Measurements from ENCODE around the gene ZFR.

Gene ZFR

DNA sequence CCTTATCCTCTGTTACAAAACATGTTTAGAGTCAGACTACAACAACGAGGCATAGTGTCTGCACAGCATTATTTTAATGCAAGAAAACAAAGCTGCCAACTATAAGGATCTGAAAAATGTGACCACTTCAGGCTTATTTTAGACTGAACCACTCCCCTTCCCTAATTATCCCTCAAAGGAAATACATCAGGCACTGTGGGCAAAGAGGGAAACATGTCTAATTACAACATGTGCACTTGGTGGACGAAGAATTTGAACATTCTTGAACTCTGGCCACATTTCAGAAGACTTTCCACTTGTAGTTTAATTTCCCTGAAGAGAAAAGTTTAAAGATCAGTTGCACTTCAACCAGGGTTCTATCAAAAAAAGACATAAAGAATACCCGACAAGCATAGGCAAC is 135.6 kb downstream of the ZFR start:
- TF ChIP-seq, protein P1, sequence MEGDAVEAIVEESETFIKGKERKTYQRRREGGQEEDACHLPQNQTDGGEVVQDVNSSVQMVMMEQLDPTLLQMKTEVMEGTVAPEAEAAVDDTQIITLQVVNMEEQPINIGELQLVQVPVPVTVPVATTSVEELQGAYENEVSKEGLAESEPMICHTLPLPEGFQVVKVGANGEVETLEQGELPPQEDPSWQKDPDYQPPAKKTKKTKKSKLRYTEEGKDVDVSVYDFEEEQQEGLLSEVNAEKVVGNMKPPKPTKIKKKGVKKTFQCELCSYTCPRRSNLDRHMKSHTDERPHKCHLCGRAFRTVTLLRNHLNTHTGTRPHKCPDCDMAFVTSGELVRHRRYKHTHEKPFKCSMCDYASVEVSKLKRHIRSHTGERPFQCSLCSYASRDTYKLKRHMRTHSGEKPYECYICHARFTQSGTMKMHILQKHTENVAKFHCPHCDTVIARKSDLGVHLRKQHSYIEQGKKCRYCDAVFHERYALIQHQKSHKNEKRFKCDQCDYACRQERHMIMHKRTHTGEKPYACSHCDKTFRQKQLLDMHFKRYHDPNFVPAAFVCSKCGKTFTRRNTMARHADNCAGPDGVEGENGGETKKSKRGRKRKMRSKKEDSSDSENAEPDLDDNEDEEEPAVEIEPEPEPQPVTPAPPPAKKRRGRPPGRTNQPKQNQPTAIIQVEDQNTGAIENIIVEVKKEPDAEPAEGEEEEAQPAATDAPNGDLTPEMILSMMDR (IDR thresholded peaks at IDR 0.05) = no peak
- TF ChIP-seq ZFX (IDR thresholded peaks at IDR 0.05; ENCODE audit: borderline replicate concordance) = no peak
- H3K27ac ChIP-seq = no peak overlapping the region

DNA sequence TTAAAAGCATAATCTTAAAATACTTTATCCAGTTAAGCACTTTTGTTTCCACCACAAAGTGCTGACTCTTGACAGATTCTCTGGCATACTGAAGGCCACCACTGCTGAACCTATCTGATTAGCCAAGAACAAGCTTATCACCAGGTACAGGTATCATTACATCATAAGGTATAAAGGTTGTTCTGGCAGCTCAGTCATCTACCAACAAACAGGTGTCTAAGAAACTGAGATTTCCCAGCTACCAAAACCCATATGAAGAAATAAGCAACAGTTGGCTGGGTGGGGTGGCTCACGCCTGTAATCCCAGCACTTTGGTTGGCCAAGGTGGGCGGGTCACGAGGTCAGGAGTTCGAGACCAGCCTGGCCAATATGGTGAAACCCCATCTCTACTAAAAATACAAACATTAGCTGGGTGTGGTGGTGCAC is 136.8 kb downstream of the ZFR start:
- TF ChIP-seq, protein P1 (IDR thresholded peaks at IDR 0.05) = no peak
- no peak for TF ChIP-seq ZFX (IDR thresholded peaks at IDR 0.05; ENCODE audit: borderline replicate concordance)
- no peak overlapping the region for H3K27ac ChIP-seq

DNA sequence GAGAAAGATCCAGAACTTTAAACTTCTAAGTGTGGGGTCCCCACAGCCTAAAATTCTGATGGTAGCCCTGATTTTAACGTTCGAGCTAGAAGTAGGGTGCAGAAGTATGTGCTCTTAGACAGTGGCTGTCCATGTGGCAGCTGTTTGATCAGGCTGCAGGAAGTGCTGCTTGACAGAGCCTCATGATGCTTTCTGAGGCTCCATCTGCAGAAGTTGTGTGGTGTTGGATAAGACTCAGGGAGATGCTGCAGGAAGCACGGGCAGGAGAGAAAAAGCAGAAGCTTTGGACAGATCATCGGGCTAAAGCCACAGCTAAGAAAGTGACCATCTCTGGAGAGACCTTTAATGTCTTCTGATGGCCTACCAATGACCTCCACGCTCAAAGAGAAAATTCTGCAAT is 139.9 kb downstream of the ZFR start:
- no peak for TF ChIP-seq ZFX (IDR thresholded peaks at IDR 0.05; ENCODE audit: borderline replicate concordance)
- TF ChIP-seq, protein P1 (IDR thresholded peaks at IDR 0.05) = no peak
- H3K27ac ChIP-seq = no peak overlapping the region

Measured in 22Rv1 (cell line).